BJ (cell line): ENCODE results near the gene MFSD1. TPM values are rescaled to one million over a fixed set of nuclear protein-coding genes. Genes with fewer than 3 reads are reported as not detected.
A peak's percentile ranks its signal among the peaks of the same experiment; 100 is the strongest.

Experiments used
- CTCF ChIA-PET: fragments of 350-600 bp; formaldehyde crosslinking; extraction: SDS; loops from one replicate; lab custom pipeline; 2021; ENCODE audit warnings: antibody characterized with exemption, inconsistent platforms; lab: Yijun Ruan, JAX
- POLR2A ChIA-PET: fragments of 300-600 bp; sonication (Branson Sonifier 250); formaldehyde crosslinking; extraction: SDS; loops from one replicate; lab custom pipeline; 2021; ENCODE audit warnings: antibody characterized with exemption; lab: Charles Lee
- DNase-seq: peaks from one replicate; pipeline ENCODE4 v3.0.0-alpha.2; 2011; ENCODE audit warnings: low read depth
- H3K27me3 ChIP-seq: 2 replicates; pipeline ENCODE4 v1.6.0; 2011; ENCODE audit warnings: low read length; ENCODE audit not compliant: control insufficient read depth, insufficient read depth
- H3K36me3 ChIP-seq: 2 replicates; pipeline ENCODE4 v1.5.1; 2011; ENCODE audit warnings: low read length; ENCODE audit not compliant: control insufficient read depth, insufficient read depth
- H3K4me3 ChIP-seq: 2 replicates; pipeline ENCODE4 v1.5.1; 2011; ENCODE audit warnings: low read depth, mild to moderate bottlenecking, control low read depth, low read length
- polyA plus RNA-seq: library from polyadenylated mRNA; depleted of rRNA; stranded (reverse); fragments of >200 nt; gene quantifications from 2 replicates; pipeline ENCODE4 v1.2.3, GENCODE V29; 2011
- TF ChIP-seq, protein P1 (sequence below): IDR thresholded peaks from 2 replicates; pipeline ENCODE4 v1.5.1; 2011; ENCODE audit warnings: low read depth, mild to moderate bottlenecking, control low read depth, inconsistent platforms, low read length, moderate library complexity; ENCODE audit not compliant: insufficient read depth

The MFSD1 gene
- polyA plus RNA-seq, 1 experiment, result 69.8 TPM

DNA sequence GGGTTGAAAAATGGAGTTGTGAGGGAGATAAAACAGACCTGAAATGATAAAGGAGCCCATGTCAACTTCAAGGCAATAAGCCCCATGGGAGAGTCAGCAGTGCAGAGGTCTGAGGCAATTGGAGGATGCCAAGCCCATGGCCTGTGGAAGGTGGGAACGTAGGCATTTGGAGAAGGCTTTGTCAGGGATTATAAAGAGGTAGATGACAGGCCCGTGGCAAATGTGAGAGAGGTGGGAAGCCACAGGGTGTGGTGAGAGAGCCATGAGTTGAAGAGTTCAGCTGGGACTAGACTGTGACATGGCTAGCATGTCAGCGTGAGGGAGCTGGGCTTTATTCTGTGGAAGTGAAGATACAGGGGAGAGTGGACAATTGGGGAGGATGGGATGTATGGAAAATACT is 35.4 kb downstream of the MFSD1 start:
- H3K36me3 ChIP-seq, result no peaks in the 10 kb centered on the region
- H3K27me3 ChIP-seq, result no peaks in the 10 kb centered on the region
- ChIA-PET CTCF (interaction anchor here (3.6 kb wide), 1 partner anchor 9 kb away, joined by 15 read pairs; no protein-coding TSS in a partner anchor), POLR2A (no interaction called here)
- no peak overlapping the region for H3K4me3 ChIP-seq
- no peak for DNase-seq
- TF ChIP-seq, protein P1, sequence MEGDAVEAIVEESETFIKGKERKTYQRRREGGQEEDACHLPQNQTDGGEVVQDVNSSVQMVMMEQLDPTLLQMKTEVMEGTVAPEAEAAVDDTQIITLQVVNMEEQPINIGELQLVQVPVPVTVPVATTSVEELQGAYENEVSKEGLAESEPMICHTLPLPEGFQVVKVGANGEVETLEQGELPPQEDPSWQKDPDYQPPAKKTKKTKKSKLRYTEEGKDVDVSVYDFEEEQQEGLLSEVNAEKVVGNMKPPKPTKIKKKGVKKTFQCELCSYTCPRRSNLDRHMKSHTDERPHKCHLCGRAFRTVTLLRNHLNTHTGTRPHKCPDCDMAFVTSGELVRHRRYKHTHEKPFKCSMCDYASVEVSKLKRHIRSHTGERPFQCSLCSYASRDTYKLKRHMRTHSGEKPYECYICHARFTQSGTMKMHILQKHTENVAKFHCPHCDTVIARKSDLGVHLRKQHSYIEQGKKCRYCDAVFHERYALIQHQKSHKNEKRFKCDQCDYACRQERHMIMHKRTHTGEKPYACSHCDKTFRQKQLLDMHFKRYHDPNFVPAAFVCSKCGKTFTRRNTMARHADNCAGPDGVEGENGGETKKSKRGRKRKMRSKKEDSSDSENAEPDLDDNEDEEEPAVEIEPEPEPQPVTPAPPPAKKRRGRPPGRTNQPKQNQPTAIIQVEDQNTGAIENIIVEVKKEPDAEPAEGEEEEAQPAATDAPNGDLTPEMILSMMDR, result no peak

DNA sequence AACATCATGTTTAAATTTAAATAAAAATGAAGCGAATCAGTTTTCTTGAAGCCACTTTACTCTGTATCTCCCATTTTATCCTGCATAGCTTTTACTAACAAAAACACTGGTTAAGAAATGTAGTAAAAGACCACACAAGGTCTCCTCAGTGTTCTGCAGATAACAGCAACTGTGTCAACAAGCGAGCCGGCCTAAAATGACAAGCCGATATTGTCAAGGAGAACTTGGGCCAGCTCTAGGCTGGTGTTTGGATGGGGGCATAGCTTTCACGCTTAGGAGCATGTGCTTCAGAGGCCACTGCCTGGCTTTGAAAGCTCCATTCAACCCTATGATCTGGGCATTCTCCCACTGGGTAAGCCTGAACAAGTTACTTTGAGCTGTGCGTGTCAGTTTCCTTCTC is 38.1 kb downstream of the MFSD1 start:
- POLR2A ChIA-PET, result no interaction called here
- no peak for DNase-seq
- TF ChIP-seq, protein P1, result no peak

DNA sequence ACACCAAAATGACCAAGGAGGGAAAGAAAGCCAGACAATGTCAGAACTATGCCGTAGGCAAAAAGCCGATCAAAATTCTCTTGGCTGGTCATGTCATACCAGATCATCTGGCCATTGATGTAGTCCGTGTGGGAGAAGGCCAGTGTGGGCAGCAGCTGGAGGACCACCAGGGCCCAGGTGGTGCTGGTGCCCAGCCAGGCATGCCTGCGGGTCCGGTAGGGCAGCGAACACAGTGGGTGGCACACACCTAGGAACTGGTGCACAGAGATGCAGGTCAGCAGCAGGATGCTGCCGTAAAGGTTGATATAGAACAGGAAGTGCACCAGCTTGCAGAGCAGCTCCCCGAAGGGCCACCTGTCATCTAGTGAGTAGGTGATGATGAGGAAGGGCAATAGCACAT is 39.5 kb downstream of the MFSD1 start:
- POLR2A ChIA-PET, result no interaction called here
- Histone ChIP-seq H3K4me3 (no peak overlapping the region), H3K27me3 (no peaks in the 10 kb centered on the region), H3K36me3 (no peaks in the 10 kb centered on the region)
- DNase-seq, result no peak
- CTCF ChIA-PET, result interaction anchor here (1.1 to 9.5 kb wide), 2 partner anchors 411 to 418 kb away, joined by 4 to 144 read pairs; no protein-coding TSS in a partner anchor
- TF ChIP-seq, protein P1, result no peak

More for the DNA sequence above, 38.1 kb downstream of the MFSD1 start:
- Histone ChIP-seq H3K36me3 (no peaks in the 10 kb centered on the region), H3K27me3 (no peaks in the 10 kb centered on the region), H3K4me3 (no peak overlapping the region)
- CTCF ChIA-PET, result interaction anchor here (1.0 to 1.2 kb wide), 3 partner anchors 30 to 420 kb away, joined by 3 to 4 read pairs (median 3); no protein-coding TSS in a partner anchor

DNA sequence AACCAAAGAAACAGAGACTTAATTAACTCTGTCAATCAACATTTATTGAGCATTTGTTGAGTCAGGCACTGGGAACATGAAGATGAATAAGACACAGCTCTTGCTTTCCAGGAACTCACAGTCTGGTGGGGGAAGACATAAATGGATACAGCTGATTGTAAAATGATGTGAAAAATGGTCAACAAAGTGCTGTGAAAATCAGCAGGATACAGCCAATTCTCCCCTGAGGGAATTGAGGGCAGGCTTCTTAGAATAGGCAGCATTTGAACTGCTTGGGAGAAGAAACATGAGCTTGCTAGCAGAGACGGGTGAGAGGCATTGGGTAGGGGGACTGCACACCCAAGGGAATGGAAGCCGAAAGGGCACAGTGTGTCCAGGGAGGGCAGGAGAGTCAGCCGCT is 41.1 kb downstream of the MFSD1 start:
- Histone ChIP-seq H3K4me3 (no peak overlapping the region), H3K36me3 (no peaks in the 10 kb centered on the region), H3K27me3 (no peaks in the 10 kb centered on the region)
- TF ChIP-seq, protein P1, result no peak
- ChIA-PET CTCF (interaction anchor here (9.5 kb wide), 1 partner anchor 416 kb away, joined by 144 read pairs; no protein-coding TSS in a partner anchor), POLR2A (no interaction called here)
- no peak for DNase-seq

DNA sequence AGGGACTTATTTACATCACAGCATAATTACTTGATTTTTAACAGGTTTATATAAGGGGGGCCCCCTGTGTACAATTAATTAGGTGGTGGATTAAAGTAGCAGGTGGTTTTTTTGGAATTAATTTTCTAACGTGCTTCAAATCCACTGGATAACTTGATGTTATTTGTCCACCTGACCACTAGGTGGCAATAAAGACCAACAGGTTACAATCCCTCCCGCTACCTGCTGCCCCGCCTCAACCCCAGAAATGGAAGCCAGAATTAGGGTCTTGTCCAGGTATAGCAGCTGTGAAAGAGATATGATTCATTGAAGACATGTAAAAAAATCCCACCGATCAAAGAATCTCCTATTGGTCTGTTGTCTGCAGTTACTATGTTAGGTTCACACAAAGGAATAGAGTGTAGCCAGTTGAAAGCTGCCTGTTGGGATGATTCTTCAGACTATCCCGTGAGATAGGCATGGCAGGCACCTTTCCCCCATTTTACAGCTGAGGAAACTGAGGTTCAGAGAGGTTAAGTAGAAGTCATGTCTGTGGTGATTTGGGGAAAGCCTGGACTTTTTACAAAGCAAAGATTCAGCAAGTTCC is 44.0 kb downstream of the MFSD1 start:
- Histone ChIP-seq H3K36me3 (no peaks in the 10 kb centered on the region), H3K27me3 (no peaks in the 10 kb centered on the region), H3K4me3 (no peak overlapping the region)
- DNase-seq, result no peak
- ChIA-PET CTCF (interaction anchor here (0.7 to 9.5 kb wide), 20 partner anchors 8 to 420 kb away, joined by 3 to 144 read pairs (median 4); no protein-coding TSS in a partner anchor), POLR2A (no interaction called here)
- TF ChIP-seq, protein P1, result peak; percentile 67
